ENCODE data around the gene AGAP1. TPM values are rescaled to one million over a fixed set of nuclear protein-coding genes. Genes with fewer than 3 reads are reported as not detected.
A peak's percentile ranks its signal among the peaks of the same experiment; 100 is the strongest.

AGAP1 gene
- total RNA-seq, 1 donor, result 18.5 TPM

- Histone ChIP-seq H3K79me2 (ENCODE audit: insufficient read depth, low read length) (no peaks in the 10 kb centered on the region), H3K36me3 (ENCODE audit: insufficient read depth, low read length) (peaks cover 4% of the 10 kb centered on the region), H4K20me1 (ENCODE audit: insufficient read depth, low read length) (no peaks in the 10 kb centered on the region), H3K4me3 (ENCODE audit: insufficient read depth, low read length) (no peak overlapping the region), H3K27ac (ENCODE audit: low read depth, low read length) (no peak overlapping the region), H3K4me2 (ENCODE audit: insufficient read depth, low read length) (no peak overlapping the region), H3K9me3 (ENCODE audit: low read depth, low read length) (no peaks in the 10 kb centered on the region), H3K4me1 (ENCODE audit: insufficient read depth, low read length) (no peaks in the 10 kb centered on the region), H3K27me3 (ENCODE audit: insufficient read depth, low read length) (no peaks in the 10 kb centered on the region), H2AFZ (ENCODE audit: low read length) (no peak overlapping the region)
- no peak for TF ChIP-seq CTCF (IDR thresholded peaks at IDR 0.05; ENCODE audit: extremely low read depth, low read depth, low read length)
- no peak for DNase-seq (ENCODE audit: insufficient read length, low spot score, missing footprints)
Observed at GRCh38 chr2:235756491-235756890, 262.6 kb downstream of the AGAP1 start.

DNA sequence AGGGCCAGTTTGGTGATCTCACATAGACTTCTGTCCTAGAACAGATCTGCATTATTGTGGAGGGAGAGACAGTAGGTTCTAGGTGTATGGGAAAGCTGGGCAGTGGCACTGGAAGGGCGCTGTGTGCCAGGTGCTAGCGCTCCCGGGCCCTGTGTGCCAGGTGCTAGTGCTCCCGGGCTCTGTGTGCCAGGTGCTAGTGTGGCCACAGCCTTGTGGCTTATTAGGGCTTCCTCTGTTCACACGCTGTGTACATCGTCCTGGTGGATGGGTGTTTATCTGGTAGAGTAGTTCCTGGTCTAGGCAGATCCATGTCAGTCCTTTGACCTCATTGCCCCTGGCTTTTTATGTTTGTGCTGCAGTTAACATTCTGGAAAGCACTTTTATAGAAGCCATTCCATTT, 263.4 kb downstream of the AGAP1 start:
- DNase-seq (ENCODE audit: insufficient read length, low spot score, missing footprints), result no peak
- Histone ChIP-seq H3K36me3 (ENCODE audit: insufficient read depth, low read length) (peaks cover 3% of the 10 kb centered on the region), H3K79me2 (ENCODE audit: insufficient read depth, low read length) (no peaks in the 10 kb centered on the region), H2AFZ (ENCODE audit: low read length) (no peak overlapping the region), H3K27me3 (ENCODE audit: insufficient read depth, low read length) (no peaks in the 10 kb centered on the region), H3K9me3 (ENCODE audit: low read depth, low read length) (no peaks in the 10 kb centered on the region), H3K4me2 (ENCODE audit: insufficient read depth, low read length) (no peak overlapping the region), H3K4me1 (ENCODE audit: insufficient read depth, low read length) (no peaks in the 10 kb centered on the region), H3K4me3 (ENCODE audit: insufficient read depth, low read length) (no peak overlapping the region), H3K27ac (ENCODE audit: low read depth, low read length) (no peak overlapping the region), H4K20me1 (ENCODE audit: insufficient read depth, low read length) (no peaks in the 10 kb centered on the region)
- no peak for TF ChIP-seq CTCF (IDR thresholded peaks at IDR 0.05; ENCODE audit: extremely low read depth, low read depth, low read length)

DNA sequence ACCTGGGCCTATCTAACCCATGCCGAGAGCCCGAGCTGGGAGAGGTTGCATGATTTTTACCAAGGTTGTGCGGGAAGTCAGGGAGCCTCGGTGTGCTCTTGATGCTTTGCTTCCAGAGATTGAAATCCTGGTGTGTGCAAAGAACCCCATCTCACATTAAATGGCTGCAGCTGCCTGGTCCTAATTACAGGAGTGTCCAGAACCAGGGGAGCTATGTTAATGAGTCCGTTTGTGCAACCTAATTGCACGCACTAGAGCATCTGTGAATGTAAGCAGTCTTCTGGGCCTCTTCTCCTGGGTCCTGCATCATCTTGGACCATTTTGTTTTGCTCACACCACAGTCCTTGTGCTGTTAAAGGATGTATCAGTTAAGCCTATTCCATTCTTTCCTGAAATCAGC, 263.8 kb downstream of the AGAP1 start:
- H4K20me1 ChIP-seq (ENCODE audit: insufficient read depth, low read length), result no peaks in the 10 kb centered on the region
- no peak for DNase-seq (ENCODE audit: insufficient read length, low spot score, missing footprints)
- H3K4me3 ChIP-seq (ENCODE audit: insufficient read depth, low read length), result no peak overlapping the region
- no peaks in the 10 kb centered on the region for H3K27me3 ChIP-seq (ENCODE audit: insufficient read depth, low read length)
- no peak overlapping the region for H3K4me2 ChIP-seq (ENCODE audit: insufficient read depth, low read length)
- H3K79me2 ChIP-seq (ENCODE audit: insufficient read depth, low read length), result no peaks in the 10 kb centered on the region
- no peaks in the 10 kb centered on the region for H3K9me3 ChIP-seq (ENCODE audit: low read depth, low read length)
- no peak overlapping the region for H3K27ac ChIP-seq (ENCODE audit: low read depth, low read length)
- no peak overlapping the region for H2AFZ ChIP-seq (ENCODE audit: low read length)
- H3K36me3 ChIP-seq (ENCODE audit: insufficient read depth, low read length), result peaks cover 6% of the 10 kb centered on the region
- H3K4me1 ChIP-seq (ENCODE audit: insufficient read depth, low read length), result no peaks in the 10 kb centered on the region
- TF ChIP-seq CTCF (IDR thresholded peaks at IDR 0.05; ENCODE audit: extremely low read depth, low read depth, low read length), result no peak

- no peaks in the 10 kb centered on the region for H4K20me1 ChIP-seq (ENCODE audit: insufficient read depth, low read length)
- DNase-seq (ENCODE audit: insufficient read length, low spot score, missing footprints), result no peak
- no peak overlapping the region for H3K4me3 ChIP-seq (ENCODE audit: insufficient read depth, low read length)
- H3K9me3 ChIP-seq (ENCODE audit: low read depth, low read length), result no peaks in the 10 kb centered on the region
- H2AFZ ChIP-seq (ENCODE audit: low read length), result no peak overlapping the region
- no peak overlapping the region for H3K4me2 ChIP-seq (ENCODE audit: insufficient read depth, low read length)
- TF ChIP-seq CTCF (IDR thresholded peaks at IDR 0.05; ENCODE audit: extremely low read depth, low read depth, low read length), result peak; percentile 13
- H3K27me3 ChIP-seq (ENCODE audit: insufficient read depth, low read length), result no peaks in the 10 kb centered on the region
- no peaks in the 10 kb centered on the region for H3K4me1 ChIP-seq (ENCODE audit: insufficient read depth, low read length)
- H3K79me2 ChIP-seq (ENCODE audit: insufficient read depth, low read length), result no peaks in the 10 kb centered on the region
- H3K36me3 ChIP-seq (ENCODE audit: insufficient read depth, low read length), result peaks cover 9% of the 10 kb centered on the region
- H3K27ac ChIP-seq (ENCODE audit: low read depth, low read length), result no peak overlapping the region
Observed at GRCh38 chr2:235762832-235763598, 269.2 kb downstream of the AGAP1 start.
